GM10847 (cell line): Measurements from ENCODE around the gene TNFAIP8.

ENCODE experiments used
- POLR2A ChIP-seq: IDR thresholded peaks from 2 replicates; pipeline ENCODE4 v1.6.1; 2011; ENCODE audit not compliant: insufficient read length; ENCODE audit errors: extremely low read depth

Gene TNFAIP8

DNA sequence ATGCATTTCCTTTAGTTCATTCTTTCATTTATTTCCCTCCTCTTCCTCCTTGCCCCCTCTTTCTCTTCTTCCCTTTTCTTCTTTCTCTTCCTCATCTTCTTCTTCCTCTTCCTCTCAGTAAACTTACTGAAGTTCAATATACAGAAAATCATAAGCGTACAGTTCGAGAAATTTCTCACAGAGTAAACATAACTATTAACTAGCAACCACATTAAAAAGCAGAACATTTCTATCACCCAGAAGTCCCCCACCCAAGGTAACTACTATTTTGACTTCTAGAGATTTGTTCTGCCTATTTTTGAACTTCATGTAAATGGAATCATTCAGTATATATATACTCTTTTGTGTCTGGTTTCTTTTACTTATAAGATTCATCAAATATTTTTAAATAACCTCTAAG is 48.2 kb downstream of the TNFAIP8 start:
- no peak for TF ChIP-seq POLR2A

DNA sequence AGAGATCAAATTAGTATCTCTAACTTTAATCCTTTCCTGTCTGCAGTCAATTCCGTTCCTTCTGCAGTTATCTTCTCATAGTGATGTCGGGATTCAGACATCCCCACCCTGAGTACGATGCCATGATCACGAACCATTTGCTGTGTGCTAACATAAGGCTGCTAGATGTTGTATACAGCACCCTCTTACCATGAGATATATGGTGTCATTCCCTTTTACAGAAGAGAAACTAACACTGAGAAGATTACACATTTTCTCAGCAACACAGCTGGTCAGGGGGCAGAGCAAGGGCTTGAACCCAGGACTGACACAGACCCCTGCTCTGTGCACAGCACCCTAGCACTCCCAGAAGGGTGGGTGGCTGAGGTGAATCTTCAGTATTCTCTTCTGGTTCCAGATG is 49.6 kb downstream of the TNFAIP8 start:
- TF ChIP-seq POLR2A, result no peak

DNA sequence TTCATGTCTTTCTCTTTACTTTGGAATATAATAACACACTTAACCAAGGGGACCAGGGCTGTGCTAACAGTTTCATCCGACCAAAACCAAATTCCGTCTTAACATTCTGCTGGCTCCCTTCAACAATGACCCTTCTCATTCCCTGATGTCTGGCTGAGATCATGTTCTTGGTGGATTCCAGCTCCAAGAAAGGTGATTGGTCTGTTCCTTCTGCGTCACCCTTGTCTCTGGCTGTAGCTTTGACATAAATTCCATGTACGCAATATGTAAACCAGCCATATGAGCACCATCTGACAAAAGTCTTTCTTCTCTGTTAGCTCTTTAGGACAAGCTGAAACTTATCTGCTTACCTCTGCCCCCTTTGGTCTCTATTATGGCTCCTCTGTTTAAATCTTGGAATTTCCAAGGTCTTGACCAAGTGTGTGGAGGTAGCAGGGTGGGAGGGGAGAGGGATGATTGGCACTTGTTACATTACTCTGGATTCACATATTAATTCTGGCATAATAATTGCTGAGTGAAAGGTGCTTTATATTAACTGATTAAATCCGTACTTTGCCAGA is 50.8 kb downstream of the TNFAIP8 start:
- TF ChIP-seq POLR2A, result no peak

DNA sequence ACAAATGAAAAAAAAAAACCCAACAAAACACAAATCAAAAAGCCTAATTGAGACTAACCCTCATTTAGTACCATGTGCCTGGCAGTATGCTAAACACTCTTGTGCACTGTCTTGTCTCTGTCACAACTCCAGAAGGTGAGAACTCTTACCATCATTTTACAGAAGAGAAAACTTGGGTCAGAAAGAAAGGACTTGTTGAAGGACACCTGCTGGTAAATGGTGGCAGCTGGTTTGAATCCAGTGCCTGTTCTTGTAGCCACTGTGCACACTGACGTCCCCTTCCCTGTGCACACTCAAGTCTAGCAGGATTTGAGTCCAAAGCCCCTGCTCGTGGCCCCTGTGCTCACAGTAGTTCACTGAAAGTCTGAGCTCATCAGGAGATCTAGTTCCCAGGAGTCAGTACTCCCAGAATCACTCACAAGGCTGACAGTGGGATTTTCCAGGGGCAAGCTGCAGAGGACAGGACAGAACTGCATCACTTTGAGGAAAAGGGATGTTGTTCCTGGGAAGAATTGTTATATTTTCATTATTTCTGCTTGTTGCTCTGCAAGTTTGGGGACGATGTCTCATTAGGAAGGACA is 53.5 kb downstream of the TNFAIP8 start:
- TF ChIP-seq POLR2A, result no peak

DNA sequence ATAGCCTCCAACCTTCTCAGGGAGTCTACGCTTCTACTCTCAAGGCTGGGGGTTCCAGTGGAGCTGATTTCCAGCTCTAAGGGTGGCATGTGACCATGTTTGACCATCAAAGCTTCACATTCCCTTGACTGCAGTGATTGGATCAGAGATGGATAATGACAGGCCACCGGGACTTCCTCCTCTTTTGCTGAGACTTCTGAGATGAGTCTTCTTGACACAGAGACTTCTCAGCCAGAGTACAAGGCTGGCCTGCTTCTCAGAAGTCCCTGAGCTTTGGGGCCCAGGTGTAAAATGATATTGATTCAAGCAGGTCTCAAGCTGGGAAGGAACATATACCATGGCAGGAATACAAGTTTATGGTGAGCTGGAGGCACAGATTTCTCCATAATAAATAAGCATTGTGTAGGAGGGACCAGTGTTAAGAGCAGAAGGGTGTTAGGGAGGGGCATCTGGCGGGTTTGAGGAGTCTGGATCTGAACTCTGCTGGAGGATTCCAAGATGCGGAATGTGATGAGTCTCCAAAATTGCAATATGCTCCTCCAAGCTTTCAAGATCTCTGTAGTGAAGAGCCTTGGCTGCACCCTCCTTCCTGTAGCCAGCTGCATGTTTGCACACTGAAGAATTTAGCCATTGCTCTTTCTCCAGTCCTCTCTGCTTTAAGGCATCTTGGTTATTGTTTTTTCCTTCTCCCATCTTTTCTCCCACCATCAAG is 54.8 kb downstream of the TNFAIP8 start:
- no peak for TF ChIP-seq POLR2A

DNA sequence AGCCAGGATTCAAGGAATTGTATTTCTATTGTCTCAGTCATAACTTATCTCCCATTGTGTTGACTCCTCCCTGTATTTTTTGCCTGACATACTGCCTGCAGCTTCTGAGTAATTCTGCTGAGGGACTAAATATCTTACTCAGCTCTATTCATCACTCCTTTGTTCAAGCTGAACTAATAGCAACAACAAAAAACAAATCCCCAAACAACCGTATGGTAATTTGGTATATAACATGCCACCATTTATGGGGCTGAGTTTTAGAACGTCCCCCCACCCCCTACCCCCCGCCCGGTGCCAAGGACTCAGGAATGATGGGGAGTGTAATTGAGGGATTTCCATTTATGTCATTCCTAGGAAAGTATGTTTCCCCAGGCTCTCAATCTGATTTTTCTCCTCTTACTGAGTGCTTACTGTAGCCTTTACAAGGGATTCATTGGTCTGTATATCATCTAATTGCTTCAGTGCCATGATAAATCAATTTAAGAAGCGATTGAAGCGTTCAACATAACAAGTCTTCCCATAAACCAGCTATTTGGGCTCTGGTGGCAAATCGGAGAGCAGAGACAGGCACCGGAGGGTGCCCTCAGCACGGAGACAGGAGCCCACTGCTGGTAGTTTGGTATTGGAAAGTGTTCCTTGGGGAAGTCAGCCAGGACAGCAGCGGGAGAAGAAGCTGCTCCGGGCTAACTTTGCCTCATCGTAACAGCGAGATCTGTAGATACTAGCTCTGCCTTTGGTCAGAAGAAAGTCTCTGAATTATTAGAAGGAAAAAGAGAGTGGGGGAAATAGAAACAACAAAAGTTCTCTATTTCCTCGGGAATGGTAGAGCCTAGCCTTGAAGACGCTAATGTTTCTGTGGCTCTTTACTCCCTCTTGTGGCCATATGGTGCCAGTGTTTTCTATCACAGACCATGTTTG is 55.8 kb downstream of the TNFAIP8 start:
- no peak for TF ChIP-seq POLR2A

DNA sequence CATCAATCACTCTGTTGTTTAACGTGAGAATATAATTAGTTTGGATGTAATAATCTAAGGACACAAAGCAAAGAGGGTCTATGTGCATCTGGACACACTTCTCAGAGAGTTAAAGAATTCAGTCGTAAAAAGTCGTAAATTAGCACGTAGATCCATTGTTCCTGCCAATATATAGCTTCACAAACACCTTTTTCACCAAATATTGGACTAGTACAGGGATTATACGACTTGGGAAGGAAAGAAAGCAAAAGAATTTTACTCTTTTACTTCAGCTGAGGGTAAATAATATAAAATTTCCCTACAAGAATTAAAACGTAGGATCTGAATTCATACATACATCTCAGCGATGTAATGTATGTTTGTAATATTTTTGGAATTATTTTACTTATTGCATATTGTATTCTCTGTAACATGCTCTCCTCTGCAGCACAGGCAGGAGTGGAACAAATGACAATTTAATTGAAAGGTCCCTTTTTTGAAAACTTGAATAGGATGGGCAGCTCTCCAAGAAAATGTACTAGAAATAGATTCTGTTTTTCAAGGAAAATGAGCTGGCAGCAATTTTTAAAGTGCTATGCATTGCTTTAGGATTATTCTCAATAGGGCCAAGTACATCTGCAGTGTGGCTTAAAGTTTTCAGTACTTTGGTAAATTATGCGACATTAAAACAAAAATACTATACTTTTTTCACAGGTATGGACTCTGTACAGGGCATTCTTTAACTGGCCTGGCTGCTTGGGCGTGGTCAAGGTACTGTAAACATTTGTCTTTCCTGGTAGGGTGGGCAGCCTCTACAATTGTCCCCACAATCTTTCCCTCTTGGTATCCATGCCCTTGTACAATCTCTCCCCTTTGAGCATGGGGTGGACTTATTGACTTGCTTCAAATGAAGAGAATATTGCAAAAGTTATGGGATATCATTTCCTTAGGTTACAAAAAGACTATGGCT is 56.7 kb downstream of the TNFAIP8 start:
- TF ChIP-seq POLR2A, result no peak

DNA sequence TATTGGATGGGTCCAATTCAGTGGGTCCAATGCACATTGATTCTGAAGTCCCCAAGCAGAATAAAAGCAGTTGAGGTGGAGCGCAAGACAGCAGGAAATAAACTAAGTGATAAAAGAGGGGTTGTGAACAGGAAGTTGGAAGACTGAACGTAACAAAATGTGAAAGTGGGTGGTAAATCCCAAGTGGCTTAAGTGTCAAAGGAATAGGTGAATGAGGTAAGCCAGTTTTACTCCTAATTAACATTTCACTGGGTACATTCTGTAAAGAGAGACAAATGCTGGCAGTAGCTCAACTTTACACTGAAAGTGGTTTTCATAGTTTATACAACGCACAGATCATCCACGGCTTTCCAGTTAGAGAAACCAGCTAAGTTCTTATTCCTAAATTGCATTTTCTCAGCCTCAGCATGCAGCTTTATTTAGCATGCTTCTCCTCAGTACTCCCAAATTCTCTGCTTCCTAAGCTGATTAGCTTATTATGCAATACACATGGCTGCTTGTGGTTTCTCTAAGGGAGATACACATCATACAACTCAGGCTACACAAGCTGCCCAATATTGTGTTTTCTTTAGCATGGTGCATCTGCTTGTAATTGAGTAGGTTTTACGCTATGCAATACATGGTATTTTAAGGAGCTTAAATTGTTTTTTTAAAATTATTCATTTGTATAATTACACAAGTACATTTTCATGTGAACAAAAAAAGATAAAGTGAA is 62.2 kb downstream of the TNFAIP8 start:
- no peak for TF ChIP-seq POLR2A

DNA sequence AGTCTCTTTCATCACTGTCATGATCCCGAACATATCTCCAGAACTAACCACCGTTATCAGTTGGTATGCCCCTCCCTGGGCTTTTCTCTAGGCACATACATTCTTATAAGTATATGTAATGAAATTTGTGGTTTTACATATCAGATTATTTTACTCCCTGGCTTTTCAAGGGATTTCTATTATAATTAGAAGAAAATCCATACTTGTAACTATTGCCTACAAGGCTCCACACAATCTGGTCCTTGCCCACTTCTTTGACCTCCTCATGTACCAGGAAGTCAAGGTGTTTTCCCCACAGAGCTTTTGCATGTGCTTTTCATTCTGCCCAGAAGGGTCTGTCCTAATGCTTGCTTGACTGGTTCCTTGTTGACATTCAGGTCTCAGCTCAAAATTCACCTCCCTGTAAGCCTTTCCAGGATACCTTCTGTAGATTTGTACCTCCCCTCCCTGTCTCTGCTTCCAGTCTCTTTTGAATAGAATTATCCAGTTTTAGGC is 62.8 kb downstream of the TNFAIP8 start:
- TF ChIP-seq POLR2A, result no peak

DNA sequence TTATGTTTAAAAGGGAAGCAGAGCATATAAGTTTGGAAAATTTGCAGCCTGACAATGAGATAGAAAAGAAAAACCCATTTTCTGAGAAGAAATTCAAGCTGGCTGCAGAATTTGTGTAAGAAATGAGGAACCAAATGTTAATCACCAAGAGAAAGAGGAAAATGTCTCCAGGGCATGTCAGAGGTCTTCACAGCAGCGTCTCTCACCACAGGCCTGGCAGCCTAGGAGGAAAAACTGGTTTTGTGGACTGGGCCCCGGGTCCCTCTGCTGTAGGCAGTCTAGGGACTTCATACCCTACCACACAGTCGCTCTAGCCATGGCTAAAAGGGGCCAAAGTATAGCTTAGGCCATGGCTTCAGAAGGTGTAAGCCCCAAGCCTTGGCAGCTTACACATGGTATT is 64.3 kb downstream of the TNFAIP8 start:
- TF ChIP-seq POLR2A, result no peak

DNA sequence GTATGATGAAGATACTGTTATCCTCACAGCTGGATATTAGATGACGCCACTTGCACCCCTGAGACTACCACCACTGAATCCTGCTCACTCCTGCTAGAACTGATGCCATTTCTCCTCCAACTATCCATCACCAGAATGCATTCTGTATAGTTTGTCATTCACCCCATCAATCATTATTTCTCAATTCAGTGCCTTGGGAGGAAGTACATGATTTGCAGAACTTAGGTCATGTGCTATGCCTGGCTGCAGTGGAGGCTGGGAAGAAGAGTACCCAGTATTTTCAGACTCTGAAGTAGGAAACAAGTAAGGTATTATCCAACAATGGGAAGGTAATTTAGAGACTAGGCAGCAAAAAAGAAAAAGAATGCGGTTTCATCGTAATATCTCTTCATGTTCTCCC is 70.2 kb downstream of the TNFAIP8 start:
- no peak for TF ChIP-seq POLR2A

DNA sequence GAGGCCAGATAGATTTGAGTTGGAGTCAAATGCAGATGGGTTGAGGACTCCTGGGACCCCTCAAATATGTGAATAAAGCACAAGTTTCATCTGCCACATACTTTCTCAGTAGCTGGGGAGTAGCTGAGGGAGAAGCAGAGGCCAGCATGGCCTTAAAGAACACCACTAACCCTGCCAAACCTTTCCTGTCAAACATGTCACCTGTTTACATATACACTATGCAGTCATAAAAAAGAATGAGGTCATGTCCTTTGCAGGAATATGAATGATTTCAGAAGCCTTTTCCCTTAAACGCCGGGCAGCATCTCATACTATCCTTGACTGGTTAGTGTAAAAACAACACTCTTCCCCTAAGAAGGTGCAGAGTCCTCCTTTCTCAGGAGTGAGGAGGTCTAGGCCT is 71.2 kb downstream of the TNFAIP8 start:
- no peak for TF ChIP-seq POLR2A

DNA sequence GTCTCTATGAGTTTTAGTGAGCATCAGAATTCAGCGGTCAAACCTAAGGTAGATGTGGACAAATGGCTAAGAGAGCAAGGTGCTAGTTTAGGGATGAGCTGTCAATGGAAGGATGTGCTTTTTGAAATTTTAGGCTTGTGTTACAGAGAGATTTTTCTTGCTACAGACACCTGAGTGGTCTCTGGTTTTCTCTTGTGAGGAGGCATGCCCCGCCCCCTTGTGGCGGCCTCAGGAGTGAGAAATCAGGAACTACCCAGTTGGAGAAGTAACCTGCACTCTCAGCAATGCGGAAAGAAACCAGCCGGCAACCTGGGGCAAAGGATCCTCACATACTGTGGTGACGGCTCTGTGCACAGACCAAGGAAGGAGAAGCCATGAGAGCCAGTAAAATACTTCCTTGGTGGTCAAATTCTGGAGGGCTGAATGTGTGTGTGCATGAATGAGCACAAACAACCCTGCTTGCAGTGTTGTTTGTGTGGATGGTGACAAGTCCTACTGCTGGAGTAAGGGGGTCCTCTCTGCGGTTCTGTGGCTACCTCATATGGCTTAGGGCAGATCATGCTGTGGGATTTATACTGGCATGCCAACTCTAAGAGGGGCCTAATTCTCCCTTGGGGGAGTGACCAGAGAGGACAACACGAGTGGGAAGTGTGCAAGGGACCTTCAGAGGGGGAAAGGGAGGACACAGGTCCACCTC is 79.8 kb downstream of the TNFAIP8 start:
- no peak for TF ChIP-seq POLR2A
